Astrocyte of the spinal cord (primary cell): Measurements from ENCODE around the gene GPR149.

Source experiments
- DNase-seq: peaks from one replicate; pipeline ENCODE4 v3.0.0; 2011; ENCODE audit warnings: low read depth, low spot score
- H3K4me3 ChIP-seq: 2 replicates; pipeline ENCODE4 v1.5.1; 2011; ENCODE audit warnings: low read depth, mild to moderate bottlenecking, low read length, moderate library complexity
- CTCF ChIP-seq: IDR thresholded peaks from 2 replicates; pipeline ENCODE4 v1.5.1; 2012; ENCODE audit warnings: low read depth, mild to moderate bottlenecking, low read length, inconsistent platforms
- in situ Hi-C: cut with HindIII; loops from 2 replicates; pipeline ENCODE4 v1.10.0; 2017; ENCODE audit warnings: low sequenced_read_pairs

The GPR149 gene

GRCh38 chr3:154323891-154324738 lies 105.9 kb downstream of the GPR149 start, which contains the start of gene DHX36:
TSS of gene DHX36 (minus strand) at chr3:154324487. CDS start at chr3:154324416, 71 bp downstream.
- no peak for TF ChIP-seq CTCF
- peak within 1 kb of the TSS; percentile 64 for H3K4me3 ChIP-seq
- peak; percentile 94 for DNase-seq
- in situ Hi-C loops = no loop called here

GRCh38 chr3:154316974-154317767 lies 112.8 kb downstream of the GPR149 start:
- TF ChIP-seq CTCF = no peak
- DNase-seq = no peak
- in situ Hi-C loops = no loop called here
- no peak overlapping the region for H3K4me3 ChIP-seq

GRCh38 chr3:154314152-154314551 lies 115.8 kb downstream of the GPR149 start:
- DNase-seq = no peak
- H3K4me3 ChIP-seq = no peak overlapping the region
- in situ Hi-C loops = no loop called here
- no peak for TF ChIP-seq CTCF

- DNase-seq = peak; percentile 21
- no peak for TF ChIP-seq CTCF
- in situ Hi-C loops = no loop called here
Measured at GRCh38 chr3:154310840-154311239, 119.2 kb downstream of the GPR149 start.

GRCh38 chr3:154307363-154307762 lies 122.6 kb downstream of the GPR149 start:
- in situ Hi-C loops = no loop called here
- H3K4me3 ChIP-seq = no peak overlapping the region
- no peak for TF ChIP-seq CTCF
- DNase-seq = no peak

More at GRCh38 chr3:154310840-154311239, 119.2 kb downstream of the GPR149 start:
- no peak overlapping the region for H3K4me3 ChIP-seq

- H3K4me3 ChIP-seq = no peak overlapping the region
- in situ Hi-C loops = no loop called here
- DNase-seq = no peak
- no peak for TF ChIP-seq CTCF
Measured at GRCh38 chr3:154304936-154305335, 125.1 kb downstream of the GPR149 start.
